Naive thymus-derived CD8-positive, alpha-beta T cell (primary cell): ENCODE measurements around the gene ARHGEF11. TPM values are rescaled to one million over a fixed set of nuclear protein-coding genes. Genes with fewer than 3 reads are reported as not detected.

ENCODE experiments used
- ATAC-seq, 2 donors: fragments of 150-1000 bp; cut with Tn5 transposase in 1 of 2; sonication (Bioruptor Pico), chemical (Tn5 transposase) in 1 of 2; 1 replicate in 1 of 2; 2 replicates in 1 of 2; pipeline ENCODE4 v1.10.0; 2021; ENCODE audit warnings: mild to moderate bottlenecking in 2 of 2, moderate library complexity in 2 of 2
- POLR2A ChIA-PET: fragments of 350-600 bp; sonication (Branson Sonifier 250); formaldehyde crosslinking; loops from one replicate; lab custom pipeline; 2021; ENCODE audit warnings: antibody characterized with exemption; lab: Charles Lee
- DNase-seq, 10 donors: peaks; one replicate each; pipeline versions ENCODE4 v3.0.0 to v3.0.0-alpha.2; 2020 to 2022
- H3K27ac Mint-ChIP-seq, 10 donors: one replicate each; pipeline ENCODE4 v1.8.0; 2020 to 2022; ENCODE audit warnings: mild to moderate bottlenecking in 10 of 10, mixed read lengths in 10 of 10, moderate library complexity in 4 of 10, inconsistent platforms in 1 of 10
- H3K27me3 Mint-ChIP-seq, 5 donors: one replicate each; pipeline ENCODE4 v1.8.0; 2021 to 2022; ENCODE audit warnings: mixed read lengths in 5 of 5
- H3K36me3 Mint-ChIP-seq, 3 donors: one replicate each; pipeline ENCODE4 v1.8.0; 2020 to 2022; ENCODE audit warnings: mixed read lengths in 3 of 3, mild to moderate bottlenecking in 2 of 3, inconsistent platforms in 1 of 3
- H3K4me1 Mint-ChIP-seq, 4 donors: one replicate each; pipeline ENCODE4 v1.8.0; 2021 to 2022; ENCODE audit warnings: mixed read lengths in 4 of 4
- H3K4me3 Mint-ChIP-seq, 10 donors: one replicate each; pipeline ENCODE4 v1.8.0; 2020 to 2022; ENCODE audit warnings: mild to moderate bottlenecking in 10 of 10, mixed read lengths in 10 of 10, moderate library complexity in 6 of 10, inconsistent platforms in 1 of 10
- H3K9me3 Mint-ChIP-seq, 9 donors: one replicate each; pipeline ENCODE4 v1.8.0; 2020 to 2022; ENCODE audit warnings: mixed read lengths in 9 of 9, mild to moderate bottlenecking in 3 of 9, inconsistent platforms in 1 of 9, moderate library complexity in 1 of 9
- polyA plus RNA-seq, 3 donors: library from polyadenylated mRNA; unstranded; fragments of 300-500 nt; fragmentation: Illumina TruSeq; gene quantifications; one replicate each; pipeline ENCODE4 v1.2.3, GENCODE V29; 2021
- total RNA-seq, 8 experiments: library from RNA in 2 of 8; stranded (reverse) in 2 of 8; gene quantifications; one replicate each; pipeline ENCODE4 v1.2.3 and lab custom pipeline; 2021 to 2026

The ARHGEF11 gene, protein sequence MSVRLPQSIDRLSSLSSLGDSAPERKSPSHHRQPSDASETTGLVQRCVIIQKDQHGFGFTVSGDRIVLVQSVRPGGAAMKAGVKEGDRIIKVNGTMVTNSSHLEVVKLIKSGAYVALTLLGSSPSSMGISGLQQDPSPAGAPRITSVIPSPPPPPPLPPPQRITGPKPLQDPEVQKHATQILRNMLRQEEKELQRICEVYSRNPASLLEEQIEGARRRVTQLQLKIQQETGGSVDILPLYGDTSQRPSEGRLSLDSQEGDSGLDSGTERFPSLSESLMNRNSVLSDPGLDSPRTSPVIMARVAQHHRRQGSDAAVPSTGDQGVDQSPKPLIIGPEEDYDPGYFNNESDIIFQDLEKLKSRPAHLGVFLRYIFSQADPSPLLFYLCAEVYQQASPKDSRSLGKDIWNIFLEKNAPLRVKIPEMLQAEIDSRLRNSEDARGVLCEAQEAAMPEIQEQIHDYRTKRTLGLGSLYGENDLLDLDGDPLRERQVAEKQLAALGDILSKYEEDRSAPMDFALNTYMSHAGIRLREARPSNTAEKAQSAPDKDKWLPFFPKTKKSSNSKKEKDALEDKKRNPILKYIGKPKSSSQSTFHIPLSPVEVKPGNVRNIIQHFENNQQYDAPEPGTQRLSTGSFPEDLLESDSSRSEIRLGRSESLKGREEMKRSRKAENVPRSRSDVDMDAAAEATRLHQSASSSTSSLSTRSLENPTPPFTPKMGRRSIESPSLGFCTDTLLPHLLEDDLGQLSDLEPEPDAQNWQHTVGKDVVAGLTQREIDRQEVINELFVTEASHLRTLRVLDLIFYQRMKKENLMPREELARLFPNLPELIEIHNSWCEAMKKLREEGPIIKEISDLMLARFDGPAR (N-terminal part only)
- 10 to 100 TPM; 34.8 to 35.3 TPM for total RNA-seq
- polyA plus RNA-seq, result 10 to 100 TPM in 1 of 3 donors, 1 to 10 TPM in 2; 4.5 to 15.8 (median 9.9) TPM
- total RNA-seq (lab: John Stamatoyannopoulos, UW), result 0.93 to 43.0 (median 24.8) reads per million in 6 experiments

DNA sequence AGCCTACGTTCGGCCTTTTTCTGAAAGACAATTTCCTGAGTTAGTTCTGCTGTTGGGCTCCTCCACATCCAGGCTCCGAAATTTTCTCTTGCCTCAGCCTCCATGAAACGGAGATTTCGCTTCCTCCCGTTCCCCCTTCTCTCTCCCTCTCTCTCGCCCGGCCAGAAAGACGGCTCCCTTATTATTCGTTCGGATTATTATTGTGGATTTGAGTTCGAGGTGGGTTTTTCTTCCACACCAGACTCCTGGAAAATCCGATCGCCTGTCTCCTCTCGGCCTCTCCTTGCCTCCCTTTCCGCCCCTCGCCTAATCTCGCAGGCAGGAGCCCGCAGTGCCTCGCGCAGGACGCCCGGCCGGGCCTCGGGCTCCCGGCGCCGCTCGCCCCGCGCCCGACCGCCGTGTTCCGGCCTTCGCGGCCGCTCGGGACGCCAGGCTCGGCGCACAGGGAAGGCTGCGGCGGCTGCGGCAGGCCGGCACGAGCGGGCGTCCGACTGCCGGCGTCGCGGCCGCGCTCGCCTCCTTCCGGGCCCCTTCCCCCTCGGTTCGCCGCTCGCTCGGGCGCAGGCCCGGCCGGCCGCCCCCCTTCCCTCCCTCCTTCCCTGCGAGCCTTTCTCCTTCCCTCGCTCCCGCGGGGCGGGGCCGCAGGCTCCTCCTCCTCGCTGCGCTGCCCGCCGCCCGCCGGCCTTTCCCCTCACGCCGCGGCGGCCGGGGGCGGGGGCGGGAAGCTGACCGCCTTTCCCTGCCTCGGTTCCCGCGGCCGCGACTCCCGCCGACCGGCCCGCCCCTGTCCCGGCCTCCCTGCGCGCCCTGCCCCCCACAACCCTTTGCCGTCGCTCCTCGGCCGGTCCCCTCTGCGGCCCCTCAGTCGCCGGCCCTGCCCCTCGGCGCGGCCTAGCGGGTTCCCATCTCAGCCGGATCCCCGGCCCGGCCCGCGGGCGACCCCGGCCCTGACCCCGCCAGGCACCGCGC, at the start of gene ARHGEF11:
TSS of gene ARHGEF11 (minus strand) at position 493 of the 969 bp plus-strand sequence. CDS start 1,412 bp downstream, outside the sequence.
- Mint-ChIP-seq H3K9me3 (peaks cover 0 to 2% (median 0%) of the 10 kb centered on the region in 9 donors), H3K36me3 (peaks cover 0 to 2% (median 0%) of the 10 kb centered on the region in 3 donors), H3K4me1 (peaks cover 4 to 21% (median 17%) of the 10 kb centered on the region in 4 donors), H3K27me3 (peaks cover 33 to 74% (median 60%) of the 10 kb centered on the region in 5 donors), H3K4me3 (peak within 1 kb of the TSS; percentile 83 to 98 (median 89)), H3K27ac (peak within 1 kb of the TSS in 7 of 10 donors; percentile 11 to 74 (median 38))
- ATAC-seq, result peak; percentile 27 to 52
- peak in 5 of 10 donors; percentile 8 to 18 (median 9) for DNase-seq
- POLR2A ChIA-PET, result no interaction called here

- H3K4me1 Mint-ChIP-seq, result peaks cover 0 to 3% (median 2%) of the 10 kb centered on the region in 4 donors
- H3K27ac Mint-ChIP-seq, result no peak overlapping the region
- no peaks in the 10 kb centered on the region for H3K9me3 Mint-ChIP-seq
- H3K27me3 Mint-ChIP-seq, result peaks cover under 1 to 4% (median under 1%) of the 10 kb centered on the region in 5 donors
- no peak overlapping the region for H3K4me3 Mint-ChIP-seq
- no peaks in the 10 kb centered on the region for H3K36me3 Mint-ChIP-seq
- no peak for ATAC-seq
- DNase-seq, result no peak
- POLR2A ChIA-PET, result no interaction called here
Measured at GRCh38 chr1:157095091-157095490, 49.5 kb upstream of the ARHGEF11 start.

- Mint-ChIP-seq H3K27ac (no peak overlapping the region), H3K9me3 (no peaks in the 10 kb centered on the region), H3K36me3 (no peaks in the 10 kb centered on the region), H3K27me3 (peaks cover 2 to 8% (median 3%) of the 10 kb centered on the region in 5 donors), H3K4me3 (no peak overlapping the region), H3K4me1 (peaks cover 0 to 3% (median 1%) of the 10 kb centered on the region in 4 donors)
- POLR2A ChIA-PET, result no interaction called here
- ATAC-seq (no peak), DNase-seq (no peak)
Measured at GRCh38 chr1:157092831-157093230, 47.3 kb upstream of the ARHGEF11 start.

GRCh38 chr1:157091668-157092273, 46.2 kb upstream of the ARHGEF11 start:
- DNase-seq, result no peak
- POLR2A ChIA-PET, result interaction anchor here (2.4 kb wide), 1 partner anchor 64 kb away, joined by 22 read pairs; no protein-coding TSS in a partner anchor
- no peak for ATAC-seq
- H3K4me3 Mint-ChIP-seq, result no peak overlapping the region
- no peaks in the 10 kb centered on the region for H3K36me3 Mint-ChIP-seq
- peaks cover 0 to 3% (median 1%) of the 10 kb centered on the region in 4 donors for H3K4me1 Mint-ChIP-seq
- H3K27me3 Mint-ChIP-seq, result peaks cover 2 to 8% (median 3%) of the 10 kb centered on the region in 5 donors
- no peaks in the 10 kb centered on the region for H3K9me3 Mint-ChIP-seq
- H3K27ac Mint-ChIP-seq, result no peak overlapping the region

DNA sequence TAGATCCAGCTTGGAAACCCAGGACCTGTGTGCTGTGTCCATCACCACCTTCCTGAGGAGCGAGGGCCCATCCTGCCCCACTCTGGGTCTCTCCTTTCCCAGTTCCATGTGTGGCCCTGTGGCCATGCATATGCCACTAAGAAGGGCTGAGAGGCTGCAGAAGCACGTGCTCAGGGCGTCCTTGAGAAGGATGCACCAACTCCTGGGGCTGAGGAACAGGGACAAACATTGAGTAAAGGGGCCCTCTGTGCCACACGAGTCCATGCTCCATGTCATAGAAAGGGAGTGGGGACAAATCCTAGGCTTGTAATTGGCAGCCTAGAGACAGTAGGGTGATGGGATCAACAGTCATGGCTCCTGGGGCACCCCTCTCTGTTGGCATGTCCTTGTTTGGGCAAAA, 45.6 kb upstream of the ARHGEF11 start:
- Mint-ChIP-seq H3K27me3 (peaks cover 2 to 8% (median 3%) of the 10 kb centered on the region in 5 donors), H3K36me3 (no peaks in the 10 kb centered on the region), H3K27ac (no peak overlapping the region), H3K9me3 (no peaks in the 10 kb centered on the region), H3K4me3 (no peak overlapping the region), H3K4me1 (peaks cover 0 to 3% (median 1%) of the 10 kb centered on the region in 4 donors)
- ATAC-seq (no peak), DNase-seq (no peak)
- POLR2A ChIA-PET, result interaction anchor here (2.4 kb wide), 1 partner anchor 65 kb away, joined by 22 read pairs; no protein-coding TSS in a partner anchor

- DNase-seq (no peak), ATAC-seq (no peak)
- no peaks in the 10 kb centered on the region for H3K9me3 Mint-ChIP-seq
- POLR2A ChIA-PET, result interaction anchor here (2.4 kb wide), 1 partner anchor 65 kb away, joined by 22 read pairs; no protein-coding TSS in a partner anchor
- peaks cover 0 to 3% (median 1%) of the 10 kb centered on the region in 4 donors for H3K4me1 Mint-ChIP-seq
- H3K4me3 Mint-ChIP-seq, result no peak overlapping the region
- H3K27me3 Mint-ChIP-seq, result peaks cover 2 to 8% (median 3%) of the 10 kb centered on the region in 5 donors
- no peaks in the 10 kb centered on the region for H3K36me3 Mint-ChIP-seq
- no peak overlapping the region for H3K27ac Mint-ChIP-seq
Measured at GRCh38 chr1:157090771-157091170, 45.2 kb upstream of the ARHGEF11 start.

GRCh38 chr1:157090196-157090647, 44.7 kb upstream of the ARHGEF11 start:
- H3K4me1 Mint-ChIP-seq, result peaks cover 0 to 3% (median 1%) of the 10 kb centered on the region in 4 donors
- H3K4me3 Mint-ChIP-seq, result no peak overlapping the region
- POLR2A ChIA-PET, result interaction anchor here (0.6 to 2.4 kb wide), 2 partner anchors 49 to 66 kb away, joined by 3 to 22 read pairs; no protein-coding TSS in a partner anchor
- no peaks in the 10 kb centered on the region for H3K36me3 Mint-ChIP-seq
- H3K27me3 Mint-ChIP-seq, result peaks cover 2 to 8% (median 3%) of the 10 kb centered on the region in 5 donors
- ATAC-seq (peak; percentile 84 to 93), DNase-seq (peak; percentile 70 to 92 (median 83))
- peak overlapping the region in 2 of 10 donors; percentile 71 to 72 for H3K27ac Mint-ChIP-seq
- no peaks in the 10 kb centered on the region for H3K9me3 Mint-ChIP-seq

DNA sequence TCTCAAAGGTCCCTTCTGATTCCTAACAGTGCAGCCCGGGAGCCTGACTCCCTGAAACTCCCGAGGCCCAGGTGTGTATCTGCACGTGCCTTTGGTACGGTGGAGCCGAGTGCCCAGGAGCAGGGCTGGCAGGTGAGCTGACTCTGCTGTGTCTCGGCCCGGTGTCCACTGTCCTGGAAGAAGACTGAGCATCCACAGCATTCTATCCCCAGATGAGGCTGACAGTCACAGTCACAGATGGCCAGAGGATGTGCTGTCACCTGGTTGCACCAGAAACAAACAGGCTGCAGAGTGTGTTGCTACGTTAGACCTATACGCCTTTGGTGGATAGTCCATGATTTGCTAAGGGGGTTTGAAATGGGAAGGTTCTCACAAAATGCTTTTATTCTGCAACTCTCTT, 44.2 kb upstream of the ARHGEF11 start:
- POLR2A ChIA-PET, result interaction anchor here (0.6 to 2.4 kb wide), 2 partner anchors 49 to 66 kb away, joined by 3 to 22 read pairs; no protein-coding TSS in a partner anchor
- Mint-ChIP-seq H3K4me3 (no peak overlapping the region), H3K9me3 (no peaks in the 10 kb centered on the region), H3K27ac (peak overlapping the region in 2 of 10 donors; percentile 71 to 72), H3K36me3 (no peaks in the 10 kb centered on the region), H3K27me3 (peaks cover 2 to 8% (median 3%) of the 10 kb centered on the region in 5 donors), H3K4me1 (peaks cover 0 to 3% (median 1%) of the 10 kb centered on the region in 4 donors)
- no peak for DNase-seq
- no peak for ATAC-seq

DNA sequence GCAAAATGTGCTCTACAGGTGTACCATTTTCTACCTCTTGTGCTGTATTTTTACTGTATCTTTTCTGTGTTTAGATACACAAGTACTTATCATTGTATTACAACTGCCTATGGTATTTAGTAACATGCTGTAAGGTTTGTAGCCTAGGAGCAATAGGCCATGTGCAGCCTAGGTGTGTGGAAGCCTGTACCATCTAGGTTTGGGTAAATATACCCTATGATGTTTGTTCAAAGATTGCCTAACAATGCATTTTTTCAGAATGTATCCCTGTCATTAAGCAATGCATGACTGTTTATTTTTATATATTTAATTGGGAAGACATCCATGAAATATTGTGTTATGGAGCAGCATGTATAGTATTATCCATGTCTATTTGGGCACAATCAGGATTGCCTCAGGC, 43.1 kb upstream of the ARHGEF11 start:
- no peak for ATAC-seq

DNA sequence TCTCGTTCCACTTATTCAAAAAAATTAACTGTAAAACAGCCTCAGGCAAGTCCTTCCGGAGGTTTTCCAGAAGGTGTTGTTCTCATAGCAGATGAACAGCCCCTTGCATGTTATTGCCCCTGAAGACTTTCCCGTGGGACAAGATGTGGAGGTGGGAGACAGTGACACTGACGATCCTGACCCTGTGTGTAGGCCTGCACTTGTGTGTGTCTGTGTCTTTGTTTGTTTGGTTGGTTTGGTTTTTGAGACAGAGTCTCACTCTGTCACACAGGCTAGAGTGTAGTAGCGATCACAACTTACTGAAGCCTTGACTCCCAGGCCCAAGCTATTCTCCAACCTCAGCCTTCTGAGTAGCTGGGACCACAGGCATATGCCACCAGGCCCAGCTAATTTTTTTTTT, 41.5 kb upstream of the ARHGEF11 start:
- POLR2A ChIA-PET, result no interaction called here
- DNase-seq (no peak), ATAC-seq (no peak)
- H3K4me3 Mint-ChIP-seq, result no peak overlapping the region
- H3K36me3 Mint-ChIP-seq, result no peaks in the 10 kb centered on the region
- peaks cover 0 to 3% (median 1%) of the 10 kb centered on the region in 4 donors for H3K4me1 Mint-ChIP-seq
- no peak overlapping the region for H3K27ac Mint-ChIP-seq
- H3K27me3 Mint-ChIP-seq, result peaks cover 2 to 8% (median 5%) of the 10 kb centered on the region in 5 donors
- H3K9me3 Mint-ChIP-seq, result no peaks in the 10 kb centered on the region

More for the DNA sequence above, 43.1 kb upstream of the ARHGEF11 start:
- H3K4me1 Mint-ChIP-seq, result peaks cover 0 to 3% (median 1%) of the 10 kb centered on the region in 4 donors
- peaks cover 2 to 8% (median 4%) of the 10 kb centered on the region in 5 donors for H3K27me3 Mint-ChIP-seq
- POLR2A ChIA-PET, result interaction anchor here (0.6 kb wide), 1 partner anchor 10 kb away, joined by 3 read pairs; no protein-coding TSS in a partner anchor
- no peak overlapping the region for H3K4me3 Mint-ChIP-seq
- H3K36me3 Mint-ChIP-seq, result no peaks in the 10 kb centered on the region
- H3K9me3 Mint-ChIP-seq, result no peaks in the 10 kb centered on the region
- no peak overlapping the region for H3K27ac Mint-ChIP-seq
- DNase-seq, result no peak

GRCh38 chr1:157086299-157086698, 40.8 kb upstream of the ARHGEF11 start:
- POLR2A ChIA-PET, result no interaction called here
- H3K27ac Mint-ChIP-seq, result no peak overlapping the region
- peaks cover 2 to 8% (median 5%) of the 10 kb centered on the region in 5 donors for H3K27me3 Mint-ChIP-seq
- no peaks in the 10 kb centered on the region for H3K36me3 Mint-ChIP-seq
- no peaks in the 10 kb centered on the region for H3K9me3 Mint-ChIP-seq
- DNase-seq, result no peak
- ATAC-seq, result no peak
- H3K4me1 Mint-ChIP-seq, result peaks cover 0 to 3% (median 1%) of the 10 kb centered on the region in 4 donors
- H3K4me3 Mint-ChIP-seq, result no peak overlapping the region
